Measurements from ENCODE around the gene DNPH1. TPM values are rescaled to one million over a fixed set of nuclear protein-coding genes. Genes with fewer than 3 reads are reported as not detected.

The DNPH1 gene
- polyA plus RNA-seq, 1 donor from 2014 or later, result 48.3 TPM

- Histone ChIP-seq H3K9me2 (ENCODE audit: insufficient read depth, low read length) (no peaks in the 10 kb centered on the region), H3K36me3 (ENCODE audit: insufficient read depth, low read length) (no peaks in the 10 kb centered on the region), H3K27me3 (ENCODE audit: insufficient read depth, low read depth, low read length) (no peaks in the 10 kb centered on the region), H3K27ac (ENCODE audit: low read length) (no peak overlapping the region), H3K79me2 (replicated peaks; ENCODE audit: insufficient read depth, low read length) (peaks cover 35% of the 10 kb centered on the region), H2AFZ (ENCODE audit: low read depth, low read length) (no peak overlapping the region), H3K9me3 (ENCODE audit: low read length) (no peaks in the 10 kb centered on the region), H4K20me1 (ENCODE audit: insufficient read depth) (peaks cover 18% of the 10 kb centered on the region), H3K4me3 (ENCODE audit: low read length) (no peak overlapping the region), H3K4me2 (ENCODE audit: low read length) (no peak overlapping the region), H3F3A (ENCODE audit: insufficient read depth, low read length, poor library complexity, severe bottlenecking) (no peaks in the 10 kb centered on the region), H3K9ac (ENCODE audit: low read length) (no peak overlapping the region)
- TF ChIP-seq EP300 (conservative IDR thresholded peaks at IDR 0.05; ENCODE audit: poor library complexity, severe bottlenecking) (no peak), MXI1 (conservative IDR thresholded peaks at IDR 0.05; ENCODE audit: poor library complexity, severe bottlenecking) (no peak), SMC3 (conservative IDR thresholded peaks at IDR 0.05; ENCODE audit: poor library complexity) (no peak), RAD21 (conservative IDR thresholded peaks at IDR 0.05) (no peak), EZH2 (IDR thresholded peaks at IDR 0.05; ENCODE audit: borderline replicate concordance, insufficient read depth, low read length, poor library complexity, severe bottlenecking) (no peak), REST (IDR thresholded peaks at IDR 0.05; ENCODE audit: borderline replicate concordance) (no peak), CTCF (IDR thresholded peaks at IDR 0.05; ENCODE audit: poor library complexity, severe bottlenecking) (no peak), POLR2AphosphoS5 (IDR thresholded peaks at IDR 0.05) (no peak), TAF1 (IDR thresholded peaks at IDR 0.05; ENCODE audit: low read depth) (no peak)
Observed at GRCh38 chr6:43176423-43176786, 52.9 kb downstream of the DNPH1 start.

DNA sequence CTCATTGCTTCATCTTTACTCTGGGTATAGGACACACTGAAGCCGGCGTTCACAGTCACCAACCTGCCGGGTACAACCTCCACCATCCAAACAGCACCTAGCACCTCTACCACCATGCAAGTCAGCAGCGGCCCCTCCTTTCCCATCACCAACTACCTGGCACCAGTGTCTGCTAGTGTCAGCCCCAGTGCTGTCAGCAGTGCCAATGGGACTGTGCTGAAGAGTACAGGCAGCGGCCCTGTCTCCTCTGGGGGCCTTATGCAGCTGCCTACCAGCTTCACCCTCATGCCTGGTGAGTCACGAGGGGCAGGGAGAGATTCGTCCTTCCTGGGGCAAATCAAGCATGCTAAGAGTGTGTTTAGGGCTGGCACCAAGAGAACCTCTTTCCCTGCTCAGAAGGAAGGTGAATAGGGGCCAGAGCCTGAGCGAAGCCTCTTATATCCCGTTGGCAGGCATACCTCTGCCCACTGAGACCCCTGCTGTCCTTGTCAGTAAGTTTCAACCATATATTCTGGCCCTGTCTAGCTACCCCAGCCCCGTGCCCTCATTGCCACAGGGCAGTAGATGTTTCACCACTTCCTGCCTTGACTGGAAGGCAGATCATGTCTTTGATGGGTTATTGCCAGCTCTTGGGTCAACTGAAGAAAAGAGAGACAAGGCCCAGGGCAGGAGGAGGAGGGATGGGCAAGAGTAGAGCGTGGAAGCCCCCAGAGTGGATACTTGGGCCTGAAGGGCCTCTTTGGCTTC, 53.4 kb downstream of the DNPH1 start:
- no peaks in the 10 kb centered on the region for H3K9me3 ChIP-seq (ENCODE audit: low read length)
- H3K9ac ChIP-seq (ENCODE audit: low read length), result no peak overlapping the region
- H2AFZ ChIP-seq (ENCODE audit: low read depth, low read length), result no peak overlapping the region
- H3K27me3 ChIP-seq (ENCODE audit: insufficient read depth, low read depth, low read length), result no peaks in the 10 kb centered on the region
- no peak overlapping the region for H3K27ac ChIP-seq (ENCODE audit: low read length)
- no peaks in the 10 kb centered on the region for H3K36me3 ChIP-seq (ENCODE audit: insufficient read depth, low read length)
- H3K79me2 ChIP-seq (replicated peaks; ENCODE audit: insufficient read depth, low read length), result peaks cover 35% of the 10 kb centered on the region
- H3K4me2 ChIP-seq (ENCODE audit: low read length), result no peak overlapping the region
- H4K20me1 ChIP-seq (ENCODE audit: insufficient read depth), result peaks cover 18% of the 10 kb centered on the region
- no peak for TF ChIP-seq TAF1 (IDR thresholded peaks at IDR 0.05; ENCODE audit: low read depth)
- TF ChIP-seq MXI1 (conservative IDR thresholded peaks at IDR 0.05; ENCODE audit: poor library complexity, severe bottlenecking), result no peak
- no peak for TF ChIP-seq CTCF (IDR thresholded peaks at IDR 0.05; ENCODE audit: poor library complexity, severe bottlenecking)
- TF ChIP-seq SMC3 (conservative IDR thresholded peaks at IDR 0.05; ENCODE audit: poor library complexity), result no peak
- no peak for TF ChIP-seq EZH2 (IDR thresholded peaks at IDR 0.05; ENCODE audit: borderline replicate concordance, insufficient read depth, low read length, poor library complexity, severe bottlenecking)
- no peak for TF ChIP-seq EP300 (conservative IDR thresholded peaks at IDR 0.05; ENCODE audit: poor library complexity, severe bottlenecking)
- TF ChIP-seq RAD21 (conservative IDR thresholded peaks at IDR 0.05), result no peak
- no peak for TF ChIP-seq REST (IDR thresholded peaks at IDR 0.05; ENCODE audit: borderline replicate concordance)
- TF ChIP-seq POLR2AphosphoS5 (IDR thresholded peaks at IDR 0.05), result no peak
- no peaks in the 10 kb centered on the region for H3F3A ChIP-seq (ENCODE audit: insufficient read depth, low read length, poor library complexity, severe bottlenecking)
- no peak overlapping the region for H3K4me3 ChIP-seq (ENCODE audit: low read length)
- H3K9me2 ChIP-seq (ENCODE audit: insufficient read depth, low read length), result no peaks in the 10 kb centered on the region

All from neural cell (in vitro differentiated cells).